Lung (tissue), 12 donors: Measurements from ENCODE around the gene CFAP221. TPM values are rescaled to one million over a fixed set of nuclear protein-coding genes. Genes with fewer than 3 reads are reported as not detected.
A peak's percentile ranks its signal among the peaks of the same experiment; 100 is the strongest.

ENCODE experiments used
- ATAC-seq: fragments of 200-7000 bp; cut with Tn5 transposase; one replicate; pipeline ENCODE4 v1.9.1; 2020; ENCODE audit warnings: moderate number of reproducible peaks; ENCODE audit not compliant: insufficient read depth, low FRiP score
- DNase-seq, 3 donors: peaks; one replicate each; pipeline ENCODE4 v3.0.0-alpha.2; 2013 to 2017
- H3K27ac ChIP-seq, 2 donors: one replicate each; pipeline ENCODE4 v1.5.1; 2013; ENCODE audit warnings: mild to moderate bottlenecking in 2 of 2, moderate library complexity in 2 of 2, control low read depth in 1 of 2, inconsistent platforms in 1 of 2, low read depth in 1 of 2, low read length in 1 of 2
- H3K27me3 ChIP-seq, 3 donors: one replicate each; pipeline ENCODE4 v1.5.1; 2013; ENCODE audit warnings: low read length in 2 of 3; ENCODE audit not compliant: control insufficient read depth in 3 of 3, insufficient read depth in 3 of 3
- H3K36me3 ChIP-seq, 4 donors: one replicate each; pipeline ENCODE4 v1.5.1; 2013; ENCODE audit warnings: low read length in 4 of 4, mild to moderate bottlenecking in 1 of 4, moderate library complexity in 1 of 4; ENCODE audit not compliant: control insufficient read depth in 4 of 4, insufficient read depth in 4 of 4
- H3K4me1 ChIP-seq, 5 donors: one replicate each; pipeline ENCODE4 v1.5.1; 2013; ENCODE audit warnings: low read length in 5 of 5, mild to moderate bottlenecking in 2 of 5, moderate library complexity in 1 of 5; ENCODE audit not compliant: control insufficient read depth in 5 of 5, insufficient read depth in 5 of 5
- H3K4me3 ChIP-seq: one replicate; pipeline ENCODE4 v1.5.1; 2013; ENCODE audit warnings: mild to moderate bottlenecking, control low read depth, moderate library complexity
- H3K9ac ChIP-seq, 2 donors: one replicate each; pipeline ENCODE4 v1.5.1; 2013; ENCODE audit warnings: low read length in 2 of 2, control low read depth in 1 of 2; ENCODE audit not compliant: insufficient read depth in 1 of 2
- H3K9me3 ChIP-seq, 4 donors: one replicate each; pipeline ENCODE4 v1.5.1; 2013; ENCODE audit warnings: low read length in 3 of 4, mild to moderate bottlenecking in 1 of 4, moderate library complexity in 1 of 4; ENCODE audit not compliant: control insufficient read depth in 4 of 4, insufficient read depth in 3 of 4
- CTCF ChIP-seq: IDR thresholded peaks from 2 replicates; pipeline ENCODE4 v1.5.1; 2012; ENCODE audit warnings: mild to moderate bottlenecking; ENCODE audit errors: control extremely low read depth, extremely low read depth
- WGBS, 2 donors: extraction: QIAGEN DNeasy Blood & Tissue Kit; methylation state at CpG; one replicate each; pipeline ENCODE4 v1.1.7; 2013; 5-methylcytosine and 5-hydroxymethylcytosine counted together
- polyA plus RNA-seq, 2 donors: library from polyadenylated mRNA; stranded (reverse); fragments of 200-250 nt; gene quantifications; one replicate each; pipeline ENCODE4 v1.2.1, GENCODE V29; 2013
- total RNA-seq, 2 donors: library from RNA; depleted of rRNA in 1 of 2; stranded (reverse); fragments of >200 nt in 1 of 2; gene quantifications; one replicate each; pipeline ENCODE4 v1.2.1, GENCODE V29; 2014 to 2021
- donor health status: control.
- donor health status: control.
- donor health status: Bipolar disorder and iron deficiency.
- donor health status: healthy.
- donor health status: DM: yes; HTN: yes; CAD: no.

CFAP221 gene
- total and polyA plus RNA-seq, 4 donors, result 8.6 to 63.5 (median 29.3) TPM

GRCh38 chr2:119520696-119521432, 23.4 kb upstream of the CFAP221 start:
- no peak for TF ChIP-seq CTCF
- WGBS, 2 donors, result 84 to 86% methylated on average over 3 of the region's 3 CpGs
- no peak overlapping the region for H3K9ac ChIP-seq
- no peaks in the 10 kb centered on the region for H3K36me3 ChIP-seq
- H3K4me3 ChIP-seq, result no peak overlapping the region
- H3K27ac ChIP-seq, result no peak overlapping the region
- H3K27me3 ChIP-seq, result peaks cover 9 to 33% (median 27%) of the 10 kb centered on the region in 3 donors
- peak in 1 of 3 donors; percentile 41 for DNase-seq
- ATAC-seq, result no peak
- H3K4me1 ChIP-seq, result peaks cover 0 to 9% (median 3%) of the 10 kb centered on the region in 5 donors
- no peaks in the 10 kb centered on the region for H3K9me3 ChIP-seq

- no peak for TF ChIP-seq CTCF
- peaks cover 9 to 40% (median 32%) of the 10 kb centered on the region in 3 donors for H3K27me3 ChIP-seq
- 85 to 87% methylated on average over 11 of the region's 11 CpGs for WGBS, 2 donors
- no peak overlapping the region for H3K9ac ChIP-seq
- H3K9me3 ChIP-seq, result no peaks in the 10 kb centered on the region
- no peak overlapping the region for H3K4me3 ChIP-seq
- DNase-seq (peak in 1 of 3 donors; percentile 53), ATAC-seq (no peak)
- peaks cover 0 to 10% (median 3%) of the 10 kb centered on the region in 5 donors for H3K4me1 ChIP-seq
- no peak overlapping the region for H3K27ac ChIP-seq
- H3K36me3 ChIP-seq, result no peaks in the 10 kb centered on the region
Observed at GRCh38 chr2:119521433-119522050, 22.7 kb upstream of the CFAP221 start.

GRCh38 chr2:119522671-119523070, 21.6 kb upstream of the CFAP221 start:
- Histone ChIP-seq H3K36me3 (no peaks in the 10 kb centered on the region), H3K27ac (no peak overlapping the region), H3K9ac (no peak overlapping the region), H3K4me1 (peaks cover 0 to 10% (median 3%) of the 10 kb centered on the region in 5 donors), H3K27me3 (peaks cover 9 to 49% (median 42%) of the 10 kb centered on the region in 3 donors), H3K4me3 (no peak overlapping the region), H3K9me3 (no peaks in the 10 kb centered on the region)
- WGBS, 2 donors, result 56 to 62% methylated on average over 6 of the region's 6 CpGs
- ATAC-seq, result no peak
- no peak for DNase-seq
- no peak for TF ChIP-seq CTCF
